NCI-H1105 treated with DMSO at 0.1 percent for 48 hours (cell line): ENCODE data around the gene SCCPDH.
A peak's percentile ranks its signal among the peaks of the same experiment; 100 is the strongest.

ENCODE experiments used
- DNase-seq: peaks from one replicate; lab custom pipeline; 2025; lab: John Stamatoyannopoulos, UW

SCCPDH gene

DNA sequence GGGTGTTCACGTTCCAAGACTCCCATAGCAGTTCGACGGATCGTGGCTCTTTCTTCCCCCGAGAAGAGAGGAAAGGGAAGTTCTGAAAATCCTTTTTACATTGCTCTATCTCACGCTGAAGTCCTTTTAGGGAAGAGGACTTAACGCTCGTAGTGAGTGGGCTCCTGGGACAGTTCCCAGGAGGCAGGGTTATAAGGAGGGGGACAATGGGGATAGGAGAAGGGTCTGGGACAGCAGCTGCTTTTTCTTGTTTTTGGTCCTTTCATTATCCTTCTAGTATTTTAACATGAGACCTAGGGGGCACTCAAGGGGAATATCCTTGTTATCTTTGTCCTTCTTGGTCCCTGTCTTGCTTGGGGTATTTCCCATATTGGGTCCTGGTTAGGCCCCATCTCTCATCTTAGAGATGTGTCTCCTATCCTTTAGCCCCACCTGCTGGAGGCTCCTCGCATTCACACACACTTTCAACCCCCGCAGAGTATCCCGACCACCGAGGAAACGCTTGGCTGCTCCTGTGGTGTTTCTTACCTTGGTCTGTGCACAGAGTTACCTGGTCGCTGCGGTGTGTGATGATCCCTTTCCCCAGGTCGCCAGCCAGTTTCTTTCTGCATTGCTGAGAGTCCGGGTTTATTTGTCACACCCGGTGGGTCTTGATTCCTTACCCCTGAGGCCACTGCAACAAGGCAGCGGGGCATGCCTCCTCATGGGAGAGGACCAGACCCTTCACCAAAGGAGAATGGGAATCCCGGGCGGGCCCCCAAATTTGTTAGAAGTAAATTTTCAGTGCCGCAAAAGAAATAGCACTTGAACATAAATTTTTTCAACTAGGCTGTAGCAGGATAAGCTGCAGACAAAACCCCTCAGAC lies 29.7 kb downstream of the SCCPDH start:
- peak; percentile 16 for DNase-seq

DNA sequence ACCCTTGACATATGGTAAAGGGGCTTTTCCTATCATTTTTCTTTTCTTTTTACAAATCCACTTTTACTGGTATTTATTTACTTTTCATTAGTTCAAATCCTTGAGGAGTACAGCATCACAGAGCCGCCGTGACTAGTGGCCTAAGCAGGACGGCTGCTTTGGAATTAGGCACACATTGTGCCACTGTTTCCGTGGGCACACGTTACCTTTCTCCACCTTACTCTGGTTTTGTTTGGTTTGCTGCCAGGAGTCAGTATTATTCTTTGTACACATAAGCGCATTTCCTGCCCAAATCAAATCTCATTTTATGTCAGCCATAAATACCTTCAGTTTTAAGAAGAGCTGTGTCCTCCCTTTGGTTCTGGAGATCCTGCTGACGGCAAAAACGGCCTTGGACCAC lies 31.2 kb downstream of the SCCPDH start:
- DNase-seq: no peak

GRCh38 chr1:246760422-246761347 lies 36.5 kb downstream of the SCCPDH start:
- no peak for DNase-seq

DNA sequence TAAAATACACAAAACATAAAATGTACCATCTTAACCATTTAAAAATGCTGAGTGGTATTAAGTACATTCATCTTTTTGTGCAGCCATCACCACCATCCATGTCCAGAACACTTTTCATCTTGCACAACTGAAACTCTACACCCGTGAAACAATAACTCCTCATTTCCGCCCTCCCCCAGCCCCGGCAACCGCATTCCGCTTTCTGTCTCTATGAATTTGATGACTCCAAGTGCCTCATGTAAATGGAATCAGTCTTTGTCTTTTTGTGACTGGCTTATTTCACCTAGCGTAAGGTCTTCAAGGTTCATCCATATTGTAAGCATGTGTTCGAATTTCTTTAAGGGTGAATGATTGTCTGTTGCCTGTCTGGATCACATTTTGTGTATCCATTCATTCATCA lies 37.2 kb downstream of the SCCPDH start:
- DNase-seq: no peak

- no peak for DNase-seq
Measured at GRCh38 chr1:246765521-246765920, 41.3 kb downstream of the SCCPDH start.

- DNase-seq: no peak
Measured at GRCh38 chr1:246768403-246769020, 44.3 kb downstream of the SCCPDH start.

GRCh38 chr1:246769306-246769705 lies 45.1 kb downstream of the SCCPDH start:
- DNase-seq: no peak

DNA sequence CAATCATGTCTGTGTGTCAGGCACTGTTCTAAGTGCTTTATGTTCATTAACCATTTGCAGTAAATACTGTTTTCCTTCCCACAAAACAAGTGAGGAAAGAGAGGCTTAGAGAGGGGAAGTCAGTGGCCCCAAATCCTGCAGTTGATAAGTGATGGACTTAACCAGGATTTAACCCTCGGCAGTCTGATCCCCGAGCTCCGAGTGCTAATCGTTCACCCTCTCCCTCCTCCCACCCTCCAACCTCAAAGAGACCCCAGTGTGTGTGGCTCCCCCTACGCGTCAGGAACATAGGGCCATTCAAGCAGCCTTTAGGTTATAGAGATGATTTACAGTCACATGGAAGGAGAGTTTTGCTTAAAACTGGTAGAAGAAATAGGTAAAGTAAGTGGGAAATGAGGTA lies 47.2 kb downstream of the SCCPDH start:
- DNase-seq: no peak

DNA sequence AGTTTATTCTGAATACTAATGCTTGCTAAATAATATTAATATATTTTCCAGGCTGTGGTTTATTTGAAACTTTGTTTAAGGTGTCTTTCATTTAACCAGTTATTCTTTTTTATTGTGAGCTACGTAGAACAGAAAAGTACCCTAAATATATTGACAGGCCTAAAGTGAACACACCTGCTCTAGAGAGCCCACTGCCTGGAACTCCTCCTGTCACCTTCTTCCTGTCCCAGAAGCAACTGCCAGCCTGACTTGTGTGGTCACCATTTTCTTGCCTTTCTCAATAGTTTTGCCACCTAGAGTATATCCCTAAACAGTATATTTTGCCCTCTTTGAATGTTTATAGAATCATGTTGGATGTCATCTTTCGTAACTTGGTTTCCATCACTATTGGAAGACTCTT lies 48.5 kb downstream of the SCCPDH start:
- no peak for DNase-seq

- DNase-seq: no peak
Measured at GRCh38 chr1:246773213-246773641, 49.0 kb downstream of the SCCPDH start.

DNA sequence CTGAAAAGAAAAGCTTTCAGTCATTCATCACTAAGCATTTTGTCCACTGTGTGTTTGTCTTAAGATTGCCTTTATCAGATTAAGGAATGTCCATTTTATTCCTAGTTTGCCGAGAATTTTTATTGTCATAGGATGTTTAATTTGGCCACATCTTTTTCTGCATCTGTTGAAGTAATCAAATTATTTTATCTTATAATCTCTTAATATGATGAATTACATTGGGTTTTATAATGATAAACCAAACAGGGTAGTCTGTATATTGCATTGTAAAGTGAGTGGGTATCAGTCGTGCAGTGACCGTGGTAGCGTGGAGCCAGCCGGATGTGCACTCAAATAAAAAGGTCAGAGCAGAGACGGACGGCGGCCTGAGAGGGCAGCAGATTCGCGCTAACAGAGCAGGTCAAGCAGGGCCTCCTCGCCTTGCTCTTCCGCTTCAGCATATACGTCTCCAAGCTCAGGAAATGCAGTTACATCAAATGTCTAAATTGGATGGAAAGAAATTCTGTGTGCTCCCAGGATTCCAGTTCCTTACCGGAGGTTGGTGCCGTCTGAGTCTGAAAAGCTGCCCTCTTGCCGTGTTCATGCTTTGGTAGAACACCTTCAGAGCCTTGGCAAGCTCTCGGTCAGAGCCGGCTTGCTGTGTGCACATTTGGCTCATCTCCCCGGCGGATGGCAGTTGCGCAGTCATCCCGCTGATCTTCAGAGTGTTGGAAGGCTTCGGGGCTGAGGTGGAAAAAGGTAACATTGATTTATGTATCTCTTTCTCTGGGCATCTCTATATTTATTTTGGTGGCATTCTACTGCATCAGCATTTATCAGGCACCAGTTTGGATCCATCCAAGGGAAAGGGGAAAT lies 51.5 kb downstream of the SCCPDH start:
- no peak for DNase-seq

DNA sequence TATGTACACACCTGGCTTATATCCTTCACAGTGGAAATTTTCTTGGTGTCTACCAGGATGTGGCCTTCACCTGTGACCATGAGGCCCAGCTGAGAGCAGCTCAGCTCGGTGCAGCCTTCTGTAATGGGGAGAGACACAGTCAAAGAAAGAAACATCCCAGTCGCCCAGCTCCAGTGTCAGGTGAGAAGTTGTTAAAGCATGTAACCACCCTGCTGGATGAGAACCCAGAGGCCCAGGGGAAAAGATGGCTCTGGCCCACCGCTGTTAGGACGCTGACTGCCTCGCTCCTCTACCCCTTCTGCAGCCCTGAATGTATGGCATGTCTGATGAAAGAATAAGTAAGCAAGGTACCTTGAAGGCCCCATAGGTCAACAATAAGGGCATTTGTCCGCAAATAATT lies 52.7 kb downstream of the SCCPDH start:
- DNase-seq: no peak

GRCh38 chr1:246778663-246779062 lies 54.5 kb downstream of the SCCPDH start:
- DNase-seq: no peak

GRCh38 chr1:246779561-246780175 lies 55.5 kb downstream of the SCCPDH start:
- DNase-seq: no peak

DNA sequence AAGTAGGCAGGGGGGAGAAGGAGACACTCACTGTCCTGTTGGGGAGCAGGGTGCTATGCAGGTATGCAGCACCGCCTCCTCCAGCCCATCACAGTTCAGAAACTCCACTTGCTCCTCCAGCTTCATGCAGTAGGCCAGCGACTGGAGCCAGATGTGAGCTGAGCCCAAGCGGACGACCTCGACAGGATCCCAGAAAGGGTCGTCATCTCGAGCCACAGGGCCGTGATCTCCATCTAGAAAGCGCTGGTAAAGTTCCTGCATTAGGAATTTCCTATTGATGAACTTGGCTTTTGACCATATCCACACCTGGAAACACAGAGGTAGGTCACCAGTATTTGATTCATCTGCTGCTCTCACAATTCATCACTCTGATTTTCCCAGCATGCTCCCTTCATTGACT lies 56.1 kb downstream of the SCCPDH start:
- no peak for DNase-seq

DNA sequence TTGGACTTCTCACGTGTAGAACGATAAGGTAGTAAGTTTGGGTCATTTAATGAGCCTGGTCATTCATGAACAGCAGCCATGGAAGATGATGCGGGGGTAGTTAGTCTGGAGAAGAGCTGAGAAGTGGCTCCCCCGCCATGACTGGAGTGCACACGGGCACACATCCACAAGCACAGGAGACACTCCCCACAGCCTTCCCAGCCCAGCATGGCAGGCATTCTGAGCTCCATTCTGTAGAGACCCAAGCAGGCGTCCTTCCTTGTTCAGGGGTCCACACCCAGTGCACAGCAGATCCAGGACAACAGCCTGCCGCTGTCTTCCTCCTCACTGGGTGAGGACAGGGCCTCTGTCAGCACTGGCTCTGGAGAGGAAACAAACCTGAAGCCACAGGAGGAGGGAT lies 57.0 kb downstream of the SCCPDH start:
- no peak for DNase-seq

GRCh38 chr1:246782120-246782900 lies 58.1 kb downstream of the SCCPDH start:
- no peak for DNase-seq

DNA sequence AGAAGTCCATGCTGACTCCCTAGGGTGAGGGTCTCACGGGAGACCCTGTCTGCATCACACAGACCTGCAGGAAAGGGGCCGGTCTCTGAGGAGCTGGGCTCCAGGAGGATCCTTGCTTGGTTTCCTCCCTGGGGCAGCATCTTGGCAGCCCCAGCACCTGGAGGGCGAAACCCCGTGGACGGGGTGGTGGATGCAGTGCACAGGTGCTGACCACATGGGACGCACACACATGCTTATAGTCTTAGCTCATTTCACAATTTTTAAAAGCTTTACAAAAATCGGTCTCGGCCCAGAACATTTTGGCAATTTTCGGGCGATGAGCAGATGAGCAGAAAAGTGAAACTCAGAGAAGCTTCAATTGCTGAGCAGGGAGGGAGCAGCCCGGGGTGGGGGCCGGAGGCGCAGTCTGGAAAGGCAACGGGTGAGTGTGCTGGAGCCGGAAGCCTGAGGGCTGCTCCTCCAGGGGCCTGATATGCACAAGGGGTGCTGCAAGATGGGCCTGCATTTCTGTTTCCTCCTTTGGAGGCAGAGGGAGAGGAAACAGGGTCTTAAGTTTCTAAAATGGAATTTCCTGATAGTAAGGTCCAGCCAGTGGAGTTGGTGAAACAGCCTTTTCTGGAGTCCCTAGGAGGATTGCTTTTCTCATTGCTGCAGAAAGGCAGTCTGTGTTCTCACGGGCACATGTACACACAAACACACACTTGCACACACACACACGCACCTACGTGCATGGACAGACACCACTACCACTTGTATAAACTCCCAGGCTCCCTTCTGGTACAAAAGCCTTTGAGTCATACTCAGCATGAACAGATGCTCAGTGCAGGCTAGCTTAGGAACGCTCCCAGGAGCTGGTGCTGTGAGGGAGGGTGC lies 60.6 kb downstream of the SCCPDH start:
- DNase-seq: no peak

- DNase-seq: no peak
Measured at GRCh38 chr1:246785494-246786111, 61.4 kb downstream of the SCCPDH start.
